NCI-H2171 treated with DMSO at 0.1 percent for 48 hours (cell line): ENCODE results near the gene KRT6C.
A peak's percentile ranks its signal among the peaks of the same experiment; 100 is the strongest.

Source experiments
- DNase-seq: peaks from one replicate; lab custom pipeline; 2025; lab: John Stamatoyannopoulos, UW

The KRT6C gene

DNA sequence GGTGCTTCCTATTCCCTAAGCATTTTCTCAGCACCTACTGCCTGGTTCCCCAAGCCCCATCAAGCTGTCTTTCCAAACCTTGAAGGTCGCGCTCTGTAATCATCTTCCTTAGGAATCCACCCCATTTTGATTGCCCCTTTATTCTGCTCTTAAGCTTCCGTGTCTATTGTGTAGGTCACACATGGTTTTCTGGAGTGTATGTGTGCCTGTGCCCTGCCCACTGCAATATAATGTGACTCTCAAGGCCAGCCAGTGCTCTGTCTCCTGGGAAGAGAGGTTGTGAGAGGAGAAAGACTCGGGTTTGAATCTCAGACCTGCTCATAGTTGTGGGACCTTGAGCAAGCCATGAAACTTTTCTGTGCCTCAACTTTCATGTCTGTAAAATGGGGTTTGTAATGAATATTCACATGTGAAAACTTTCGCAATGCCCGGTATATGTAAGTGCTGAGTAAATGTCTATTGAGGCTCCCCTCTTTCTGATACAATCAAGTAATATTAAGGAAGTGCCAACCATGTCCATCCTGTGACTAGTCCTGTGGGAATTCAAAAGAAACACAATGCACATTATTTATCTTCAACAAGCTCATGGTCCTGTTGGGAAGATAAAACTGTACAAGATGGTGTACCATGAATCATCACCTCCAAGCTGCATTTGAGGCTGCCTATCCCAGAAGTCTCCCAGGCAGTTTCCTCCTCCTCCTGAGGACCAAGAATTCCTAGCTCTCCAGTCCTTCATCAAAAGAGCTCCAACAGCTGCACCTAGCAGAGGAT, 38.7 kb downstream of the KRT6C start:
- no peak for DNase-seq

DNA sequence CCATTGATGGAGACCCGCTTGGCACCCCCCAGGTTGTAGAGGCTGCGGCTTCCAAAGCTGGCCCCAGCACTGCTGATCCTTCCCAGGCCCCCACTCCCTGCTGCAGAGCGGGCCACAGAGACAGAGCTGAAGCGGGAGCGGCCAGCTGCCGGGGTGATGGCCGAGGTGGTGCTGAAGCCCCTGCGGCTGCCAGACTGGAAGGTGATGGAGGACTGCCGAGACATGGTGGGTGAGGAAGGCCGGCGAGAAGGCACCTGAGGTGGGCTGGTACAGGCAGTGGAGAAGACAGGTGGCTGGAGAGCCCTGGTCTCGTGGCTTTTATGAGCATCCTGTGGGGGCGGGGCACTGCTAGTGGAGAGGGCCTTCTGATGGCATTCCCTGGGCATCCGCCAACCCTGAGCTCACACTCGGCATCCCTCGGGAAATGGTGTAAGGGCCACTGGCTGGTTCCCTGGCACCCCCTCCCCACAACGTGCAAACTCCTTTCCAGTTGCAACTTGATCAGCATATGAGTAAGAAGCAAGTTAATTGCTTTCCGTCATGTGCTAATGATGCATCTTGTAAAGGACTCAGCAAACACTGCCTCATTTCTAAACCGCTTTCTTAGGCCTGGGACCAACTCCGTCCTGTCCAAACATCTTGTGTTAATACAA, 39.4 kb downstream of the KRT6C start, which contains the start of gene KRT75:
Gene KRT75 (minus strand): TSS at position 291 of the 653 bp plus-strand sequence. CDS start 67 bp downstream, at position 224.
- peak; percentile 59 for DNase-seq

DNA sequence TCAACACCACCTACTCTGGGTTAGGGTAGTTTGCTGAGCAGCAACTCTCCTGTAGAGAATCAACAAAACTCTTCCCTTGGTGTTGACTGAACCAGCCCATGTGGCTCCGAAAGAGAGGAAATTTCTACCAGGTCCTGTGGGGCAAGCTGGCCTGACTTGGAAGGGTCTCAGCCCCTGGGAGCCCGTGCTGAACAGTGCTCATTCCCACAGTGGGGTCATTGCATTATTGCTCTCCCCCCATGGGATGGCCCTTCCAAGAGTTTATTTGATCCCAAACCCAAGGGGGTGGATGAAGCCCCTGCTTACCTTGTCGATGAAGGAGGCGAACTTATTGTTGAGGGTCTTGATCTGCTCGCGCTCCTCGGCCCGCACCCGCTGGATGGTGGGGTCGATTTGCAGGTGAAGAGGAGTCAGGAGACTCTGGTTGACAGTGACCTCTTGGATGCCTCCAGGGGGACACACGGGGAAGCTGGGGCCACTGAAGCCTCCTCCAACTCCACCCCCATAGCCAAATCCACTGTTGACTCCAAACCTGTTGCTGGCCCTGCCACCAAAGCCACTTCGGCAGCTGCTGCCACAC, 40.0 kb downstream of the KRT6C start:
- DNase-seq: no peak

DNA sequence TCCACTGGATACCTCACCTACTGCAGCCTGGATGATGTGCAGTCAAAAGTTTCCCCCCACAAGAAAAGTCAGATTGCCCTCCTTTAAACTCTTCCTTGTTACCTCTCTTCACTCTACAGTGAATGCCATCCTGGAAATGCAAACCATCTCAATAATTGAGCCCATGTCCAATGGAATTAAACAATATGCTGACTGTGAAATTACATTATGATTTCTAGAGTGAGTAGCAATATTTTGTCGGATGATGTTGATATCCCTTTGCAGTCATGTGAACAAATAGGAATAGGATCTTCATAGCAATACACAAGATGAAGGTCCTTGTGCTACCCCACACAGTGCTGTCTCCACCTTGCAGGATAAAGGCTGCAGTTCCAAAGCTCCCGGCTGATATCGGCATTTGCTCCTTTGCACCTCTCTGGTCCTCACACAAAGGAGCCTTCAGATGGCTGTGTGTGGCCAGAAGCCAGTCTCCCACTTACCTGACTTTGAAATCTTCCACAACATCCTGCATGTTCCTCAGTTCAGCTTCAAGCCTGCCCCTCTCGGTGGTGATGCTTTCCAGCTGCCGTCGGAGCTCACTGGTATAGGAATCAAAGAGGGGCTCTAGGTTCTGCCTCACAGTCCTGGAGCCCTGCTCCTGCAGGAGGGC, 40.9 kb downstream of the KRT6C start:
- DNase-seq: no peak

DNA sequence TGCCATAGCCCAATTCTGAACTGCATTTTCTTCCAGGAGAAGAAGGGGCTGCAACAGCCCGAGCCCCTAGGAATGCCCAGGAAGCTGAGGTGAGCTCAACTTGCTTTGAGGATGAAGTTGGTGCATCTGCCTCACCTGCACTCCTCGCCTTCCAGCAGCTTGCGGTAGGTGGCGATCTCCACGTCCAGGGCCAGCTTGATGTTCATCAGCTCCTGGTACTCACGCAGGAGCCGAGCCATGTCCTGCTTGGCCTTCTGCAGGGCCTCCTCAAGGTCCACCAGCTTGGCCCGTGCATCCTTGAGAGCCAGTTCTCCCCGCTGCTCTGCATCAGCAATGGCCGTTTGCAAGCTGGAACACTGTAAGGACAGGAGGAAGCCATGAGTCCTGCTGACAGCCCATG, 45.5 kb downstream of the KRT6C start:
- no peak for DNase-seq

DNA sequence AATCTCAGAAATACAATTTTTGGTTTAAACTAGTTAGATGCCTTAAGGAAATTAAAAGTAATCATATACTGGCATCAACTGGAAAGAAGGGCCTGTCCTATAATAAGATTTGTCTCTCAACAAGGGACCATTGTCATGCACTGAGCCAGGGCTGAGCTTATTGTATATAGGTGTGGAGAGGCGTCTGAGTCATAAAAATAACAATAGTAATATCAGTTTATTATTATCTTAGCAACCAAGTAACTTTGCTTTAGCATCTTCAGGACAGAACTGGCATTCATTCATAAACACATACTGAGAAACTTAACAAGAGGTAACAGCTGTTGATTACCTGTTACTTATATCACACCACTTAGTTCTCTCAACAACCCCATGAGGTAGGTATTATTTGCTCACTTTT, 46.5 kb downstream of the KRT6C start:
- DNase-seq: no peak

DNA sequence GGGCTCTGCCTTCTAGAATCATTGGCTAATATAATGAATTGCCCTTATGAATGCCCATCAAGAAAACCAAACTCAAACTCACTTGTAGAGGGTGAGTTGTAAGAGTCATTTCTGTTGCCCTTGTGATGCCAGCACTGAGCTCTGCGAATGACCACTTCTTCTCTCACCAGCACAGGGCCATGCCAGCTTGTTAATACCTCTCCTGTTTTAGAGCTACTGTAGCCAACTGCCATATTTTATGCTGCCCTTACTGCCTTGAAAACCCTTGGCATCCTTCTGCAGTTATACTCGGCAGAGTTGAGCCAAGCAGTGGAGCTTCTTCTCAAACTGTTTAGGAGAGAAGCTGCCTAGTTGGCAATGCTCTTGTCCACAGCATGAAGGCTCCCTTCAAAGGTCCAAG, 47.6 kb downstream of the KRT6C start:
- DNase-seq: no peak

DNA sequence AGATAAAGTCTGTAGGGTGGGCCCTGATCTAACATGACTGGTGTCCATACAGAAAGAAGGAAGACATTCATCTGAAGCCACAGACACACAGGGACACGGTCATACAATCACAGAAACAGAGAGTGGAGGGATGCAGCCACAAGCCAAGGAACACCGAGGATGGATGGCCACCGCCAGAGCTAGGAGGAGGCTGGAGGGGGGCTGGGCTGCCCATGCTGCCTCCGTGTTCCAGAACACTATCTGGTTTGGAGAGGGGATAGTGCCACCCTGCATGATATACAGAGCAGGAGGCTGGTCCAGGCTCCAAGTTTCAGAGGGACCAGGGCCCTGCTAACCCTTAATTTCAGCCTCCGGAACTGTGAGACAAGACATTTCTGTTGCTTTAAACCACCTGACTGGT, 48.1 kb downstream of the KRT6C start:
- no peak for DNase-seq

DNA sequence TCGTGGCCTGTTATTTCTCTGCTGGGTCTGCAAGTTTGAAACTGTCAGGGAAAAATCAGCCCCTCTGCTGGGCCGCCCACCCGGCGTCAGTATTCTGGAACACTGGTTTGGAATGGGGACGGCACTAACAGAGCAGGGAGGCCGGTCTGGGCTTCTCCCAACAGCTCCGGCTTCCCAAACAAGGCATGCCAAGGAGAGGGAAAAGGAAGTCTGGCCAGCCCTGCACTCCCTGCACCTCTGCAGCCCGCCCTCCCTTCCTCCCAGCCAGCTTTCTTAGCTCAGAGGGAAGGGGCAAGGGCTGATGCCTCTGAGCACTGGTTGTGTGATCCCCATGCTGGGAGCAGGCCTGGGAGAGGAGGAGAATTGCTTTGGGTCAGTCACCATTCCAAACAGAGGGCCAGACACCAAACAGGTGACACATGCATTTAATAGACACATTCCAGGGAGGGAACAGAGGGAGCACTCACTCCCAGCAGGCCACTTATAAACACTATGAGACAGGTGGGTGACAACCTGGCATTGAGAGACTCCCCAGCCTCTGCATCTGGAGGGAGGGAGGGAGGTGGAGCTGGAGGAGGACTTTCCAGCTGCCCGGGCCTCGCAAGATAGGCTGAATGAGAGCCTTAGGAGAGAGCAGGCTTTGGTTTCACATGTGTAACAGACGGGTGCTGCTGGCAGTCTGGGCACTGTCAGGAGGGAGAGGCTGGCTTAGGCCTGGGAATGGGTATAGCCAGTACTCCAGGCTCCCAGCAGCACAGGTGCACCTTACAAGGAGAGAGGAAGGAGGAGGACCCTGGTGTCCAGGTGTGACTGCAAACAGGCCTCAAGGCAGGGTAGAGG, 49.7 kb downstream of the KRT6C start:
- peak; percentile 93 for DNase-seq

DNA sequence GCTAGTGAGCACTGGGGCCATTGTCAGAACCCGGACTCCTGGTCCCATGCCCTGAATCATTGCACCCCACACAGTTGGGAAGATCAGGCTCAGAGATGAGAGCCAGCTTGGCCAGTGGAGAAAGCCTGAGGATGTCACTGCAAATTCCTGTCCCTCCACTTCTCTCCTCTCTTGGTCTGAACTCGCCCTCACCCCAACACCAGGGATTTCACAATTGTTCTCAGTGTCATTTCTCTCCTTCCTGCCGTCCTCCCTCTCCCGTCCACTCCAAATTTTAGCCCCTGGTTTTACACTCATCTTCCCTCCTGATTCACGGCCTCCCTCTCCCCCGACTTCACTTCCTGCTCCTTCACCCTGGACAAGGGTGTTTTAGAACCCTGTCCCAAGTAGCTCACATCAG, 50.6 kb downstream of the KRT6C start:
- no peak for DNase-seq

DNA sequence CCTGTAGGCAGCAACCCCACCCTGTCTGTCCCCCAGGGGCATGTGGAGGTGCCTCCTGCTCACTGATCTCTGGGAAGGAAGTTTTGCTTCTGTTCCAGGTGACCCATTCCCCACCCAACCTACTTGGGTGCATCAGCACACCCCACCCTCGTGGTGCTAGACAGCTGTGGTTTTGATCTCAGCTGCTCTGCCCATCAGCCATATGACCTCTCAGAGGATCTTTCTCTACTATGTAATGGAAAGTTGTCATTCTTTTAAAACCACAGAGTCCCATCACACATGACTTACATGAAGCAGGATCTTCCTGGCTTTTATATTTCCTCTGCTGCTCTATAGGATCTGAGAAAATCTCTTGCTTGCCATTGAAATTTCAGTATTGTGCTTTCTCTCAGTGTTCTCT, 53.9 kb downstream of the KRT6C start:
- no peak for DNase-seq

DNA sequence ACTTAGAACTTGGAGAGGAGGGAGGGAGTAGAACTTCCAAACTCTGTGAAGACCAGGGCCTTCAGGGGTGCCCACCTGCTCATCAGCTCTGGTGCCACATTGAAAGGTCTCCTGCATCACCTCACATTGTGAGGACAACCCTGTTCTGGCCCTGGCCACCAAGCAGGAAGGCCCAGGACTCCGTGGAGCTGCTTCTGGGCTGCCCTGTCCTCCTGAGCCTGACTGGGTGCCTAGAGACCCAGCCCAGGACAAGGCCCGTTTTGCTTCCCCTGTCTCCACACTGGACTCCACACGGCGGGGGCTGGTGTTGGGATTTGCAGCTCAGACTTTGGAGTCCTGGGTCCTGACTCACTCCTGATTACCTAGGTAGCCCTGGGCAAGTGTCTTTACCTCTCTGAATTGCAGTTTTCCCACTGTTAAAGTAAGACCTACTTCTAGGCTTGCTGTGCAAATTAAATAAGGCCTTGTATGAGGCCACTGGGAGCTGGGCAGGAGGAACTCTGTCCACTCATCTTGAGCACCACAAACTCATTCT, 55.0 kb downstream of the KRT6C start:
- DNase-seq: no peak
